ENCODE data around the gene SPAAR.

The SPAAR gene

GRCh38 chr9:35869621-35870216 is 39.6 kb upstream of the SPAAR start (continued):
- TF ChIP-seq TOX (CRISPR knock-in tag; IDR thresholded peaks at IDR 0.05; ENCODE audit: borderline replicate concordance) (no peak), CSDC2 (CRISPR knock-in tag; IDR thresholded peaks at IDR 0.05) (no peak), ZFP30 (CRISPR knock-in tag; IDR thresholded peaks at IDR 0.05) (no peak)

GRCh38 chr9:35870351-35870923 is 38.9 kb upstream of the SPAAR start, which contains the start of gene OR13J1:
OR13J1 (minus strand) TSS chr9:35870401; CDS start chr9:35870401, 0 bp downstream.
- TF ChIP-seq PATZ1 (CRISPR knock-in tag; IDR thresholded peaks at IDR 0.05; ENCODE audit: borderline replicate concordance) (no peak), RARB (CRISPR knock-in tag; IDR thresholded peaks at IDR 0.05) (no peak), ZC3H10 (CRISPR knock-in tag; IDR thresholded peaks at IDR 0.05) (no peak), BACH2 (CRISPR knock-in tag; IDR thresholded peaks at IDR 0.05; ENCODE audit: borderline replicate concordance) (no peak), CSDC2 (CRISPR knock-in tag; IDR thresholded peaks at IDR 0.05) (no peak), ARNTL (CRISPR knock-in tag; IDR thresholded peaks at IDR 0.05; ENCODE audit: borderline replicate concordance, low read depth) (no peak), ESRRG (CRISPR knock-in tag; IDR thresholded peaks at IDR 0.05) (no peak), TSHZ2 (CRISPR knock-in tag; IDR thresholded peaks at IDR 0.05) (no peak), ZNF8 (CRISPR knock-in tag; IDR thresholded peaks at IDR 0.05) (no peak), ISL1 (CRISPR knock-in tag; IDR thresholded peaks at IDR 0.05) (no peak), SNAI2 (CRISPR knock-in tag; IDR thresholded peaks at IDR 0.05) (no peak), PPARA (CRISPR knock-in tag; IDR thresholded peaks at IDR 0.05; ENCODE audit: borderline replicate concordance) (no peak), ZNF70 (CRISPR knock-in tag; IDR thresholded peaks at IDR 0.05) (no peak), ZNF565 (CRISPR knock-in tag; conservative IDR thresholded peaks at IDR 0.05; ENCODE audit: low read depth) (no peak), CREB5 (CRISPR knock-in tag; IDR thresholded peaks at IDR 0.05; ENCODE audit: low read depth) (no peak), POU6F1 (CRISPR knock-in tag; IDR thresholded peaks at IDR 0.05; ENCODE audit: borderline replicate concordance, low read depth) (no peak), OSR1 (CRISPR knock-in tag; IDR thresholded peaks at IDR 0.05) (no peak)
- ATAC-seq: no peak

- ATAC-seq: no peak
- TF ChIP-seq PPARA (CRISPR knock-in tag; IDR thresholded peaks at IDR 0.05; ENCODE audit: borderline replicate concordance): no peak
- no peak for TF ChIP-seq ESRRG (CRISPR knock-in tag; IDR thresholded peaks at IDR 0.05)
- no peak for TF ChIP-seq RARB (CRISPR knock-in tag; IDR thresholded peaks at IDR 0.05)
- TF ChIP-seq PATZ1 (CRISPR knock-in tag; IDR thresholded peaks at IDR 0.05; ENCODE audit: borderline replicate concordance): no peak
- no peak for TF ChIP-seq OSR1 (CRISPR knock-in tag; IDR thresholded peaks at IDR 0.05)
- no peak for TF ChIP-seq ZNF565 (CRISPR knock-in tag; conservative IDR thresholded peaks at IDR 0.05; ENCODE audit: low read depth)
- no peak for TF ChIP-seq TSHZ2 (CRISPR knock-in tag; IDR thresholded peaks at IDR 0.05)
- TF ChIP-seq GLIS3 (CRISPR knock-in tag; IDR thresholded peaks at IDR 0.05): no peak
- no peak for TF ChIP-seq CREB5 (CRISPR knock-in tag; IDR thresholded peaks at IDR 0.05; ENCODE audit: low read depth)
- TF ChIP-seq BACH2 (CRISPR knock-in tag; IDR thresholded peaks at IDR 0.05; ENCODE audit: borderline replicate concordance): no peak
- no peak for TF ChIP-seq CSDC2 (CRISPR knock-in tag; IDR thresholded peaks at IDR 0.05)
- no peak for TF ChIP-seq ZFP30 (CRISPR knock-in tag; IDR thresholded peaks at IDR 0.05)
- no peak for TF ChIP-seq ZNF8 (CRISPR knock-in tag; IDR thresholded peaks at IDR 0.05)
- no peak for TF ChIP-seq SNAI2 (CRISPR knock-in tag; IDR thresholded peaks at IDR 0.05)
Measured at GRCh38 chr9:35871545-35871944, 37.7 kb upstream of the SPAAR start.
